SH-SY5Y (cell line): ENCODE measurements around the gene RBPJ.

Source experiments
- GATA2 ChIP-seq: IDR thresholded peaks from 2 replicates; pipeline ENCODE4 v1.6.1; 2011; ENCODE audit warnings: mild to moderate bottlenecking, low read depth, low read length
- GATA3 ChIP-seq: IDR thresholded peaks from 2 replicates; pipeline ENCODE4 v1.6.1; 2011; ENCODE audit warnings: low read depth, mild to moderate bottlenecking, low read length, moderate library complexity

DNA sequence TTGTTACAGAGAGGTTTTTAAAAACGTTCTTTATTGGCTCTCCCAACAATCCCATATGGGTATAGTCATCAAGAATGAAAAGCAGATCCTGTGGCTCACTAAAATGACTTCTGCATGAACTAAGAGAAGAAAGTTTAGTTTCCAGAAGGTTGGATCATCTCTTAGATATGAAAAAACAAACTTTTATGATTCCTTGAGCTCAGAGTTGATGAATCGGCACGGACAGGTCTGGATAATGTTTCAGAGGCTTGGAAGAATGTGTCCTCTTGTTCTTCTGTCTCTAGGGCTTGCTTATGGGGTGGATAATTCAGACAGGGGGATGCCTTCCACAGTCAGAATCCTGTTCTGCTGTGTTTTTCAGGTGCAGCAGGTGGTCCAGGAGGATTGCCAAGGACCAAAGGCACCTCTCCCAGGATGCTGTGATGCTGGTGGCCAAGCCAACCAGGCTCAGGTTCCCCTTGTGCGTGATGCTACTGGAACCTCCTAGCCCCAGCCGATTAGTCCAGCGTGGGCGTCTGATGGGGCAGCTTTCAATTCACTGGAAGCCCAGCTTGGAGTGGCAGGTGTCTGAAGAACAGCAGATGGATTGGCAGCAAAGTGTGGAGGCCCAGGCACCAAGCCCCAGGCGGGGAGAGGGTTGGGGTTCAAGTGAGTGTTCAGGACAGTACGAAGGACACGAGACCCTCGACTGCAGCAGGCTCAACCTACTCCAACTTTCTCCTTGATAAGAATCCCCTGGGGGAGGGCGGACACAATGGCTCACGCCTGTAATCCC is 139.1 kb downstream of the RBPJ start:
- TF ChIP-seq GATA2 (no peak), GATA3 (no peak)
